HL-60 (cell line): ENCODE measurements around the gene MLXIPL.

Experiments
- CTCF ChIP-seq: IDR thresholded peaks from one replicate; pipeline ENCODE4 v1.5.1; 2011; ENCODE audit warnings: low read length, control low read depth, inconsistent platforms; ENCODE audit not compliant: insufficient read depth
- POLR2AphosphoS5 ChIP-seq: IDR thresholded peaks from 2 replicates; pipeline ENCODE4 v1.6.1; 2012; ENCODE audit warnings: low read depth
- REST ChIP-seq: IDR thresholded peaks from 2 replicates; pipeline ENCODE4 v1.6.1; 2012; ENCODE audit warnings: low read depth; ENCODE audit not compliant: insufficient replicate concordance

GRCh38 chr7:73668103-73668885, 44.0 kb upstream of the MLXIPL start:
- no peak for TF ChIP-seq CTCF
- TF ChIP-seq REST: no peak
- no peak for TF ChIP-seq POLR2AphosphoS5
